SK-N-MC (cell line): ENCODE results near the gene IGSF23.

Experiments used
- EZH2 ChIP-seq: fragments of 200-600 bp; sonication (generic); IDR thresholded peaks from one replicate; pipeline ENCODE4 v1.6.1; 2017; ENCODE audit warnings: antibody characterized with exemption
- FOXP2 ChIP-seq: optimal IDR thresholded peaks from 2 replicates; pipeline ENCODE3; 2011; ENCODE audit warnings: mild to moderate bottlenecking, moderate library complexity; ENCODE audit not compliant: insufficient read depth; ENCODE audit errors: extremely low read length, control extremely low read depth
- POLR2AphosphoS5 ChIP-seq: IDR thresholded peaks from 2 replicates; pipeline ENCODE4 v1.6.1; 2012; ENCODE audit warnings: mild to moderate bottlenecking, low read depth, low read length, borderline replicate concordance

GRCh38 chr19:44653977-44654774 lies 40.8 kb downstream of the IGSF23 start:
- TF ChIP-seq EZH2 (no peak), POLR2AphosphoS5 (no peak), FOXP2 (no peak)
